Skeletal muscle tissue (tissue), 4 donors: ENCODE data around the gene SEPTIN11. TPM values are rescaled to one million over a fixed set of nuclear protein-coding genes. Genes with fewer than 3 reads are reported as not detected.

ENCODE experiments used
- H3K27ac ChIP-seq: one replicate; pipeline ENCODE4 v1.7.0; 2013; ENCODE audit warnings: mild to moderate bottlenecking, low read depth, low read length, inconsistent platforms
- H3K27me3 ChIP-seq, 3 donors: one replicate each; pipeline ENCODE4 v1.7.0; 2013; ENCODE audit warnings: low read length in 3 of 3; ENCODE audit not compliant: control insufficient read depth in 3 of 3, insufficient read depth in 3 of 3
- H3K36me3 ChIP-seq, 3 donors: one replicate each; pipeline ENCODE4 v1.7.0; 2013; ENCODE audit warnings: low read length in 3 of 3; ENCODE audit not compliant: control insufficient read depth in 3 of 3, insufficient read depth in 3 of 3
- H3K4me1 ChIP-seq, 3 donors: one replicate each; pipeline ENCODE4 v1.7.0; 2013; ENCODE audit warnings: low read length in 3 of 3, mild to moderate bottlenecking in 3 of 3; ENCODE audit not compliant: control insufficient read depth in 3 of 3, insufficient read depth in 3 of 3
- H3K4me3 ChIP-seq, 3 donors: one replicate each; pipeline ENCODE4 v1.7.0; 2013; ENCODE audit warnings: low read length in 3 of 3
- H3K9ac ChIP-seq, 3 donors: one replicate each; pipeline ENCODE4 v1.7.0; 2013; ENCODE audit warnings: low read length in 3 of 3, mild to moderate bottlenecking in 3 of 3, moderate library complexity in 2 of 3, low read depth in 1 of 3
- H3K9me3 ChIP-seq, 3 donors: one replicate each; pipeline ENCODE4 v1.7.0; 2013; ENCODE audit warnings: low read length in 3 of 3; ENCODE audit not compliant: control insufficient read depth in 3 of 3
- total RNA-seq: library from RNA; depleted of rRNA; stranded (reverse); fragments of >200 nt; gene quantifications from one replicate; pipeline ENCODE4 v1.2.3, GENCODE V29; 2014
- donor health status: Osteomylitis.

The SEPTIN11 gene
- total RNA-seq, 1 donor from 2014 or later = 325 TPM

GRCh38 chr4:76931087-76931486 lies 18.5 kb upstream of the SEPTIN11 start:
- Histone ChIP-seq H3K36me3 (no peaks in the 10 kb centered on the region), H3K27ac (no peak overlapping the region), H3K27me3 (no peaks in the 10 kb centered on the region), H3K4me3 (no peak overlapping the region), H3K9ac (no peak overlapping the region), H3K4me1 (no peaks in the 10 kb centered on the region), H3K9me3 (no peaks in the 10 kb centered on the region)

GRCh38 chr4:76931576-76932276 lies 17.8 kb upstream of the SEPTIN11 start:
- H3K9ac ChIP-seq = no peak overlapping the region
- no peak overlapping the region for H3K4me3 ChIP-seq
- no peaks in the 10 kb centered on the region for H3K27me3 ChIP-seq
- H3K27ac ChIP-seq = no peak overlapping the region
- H3K4me1 ChIP-seq = no peaks in the 10 kb centered on the region
- H3K36me3 ChIP-seq = no peaks in the 10 kb centered on the region
- H3K9me3 ChIP-seq = no peaks in the 10 kb centered on the region

- Histone ChIP-seq H3K36me3 (no peaks in the 10 kb centered on the region), H3K27ac (no peak overlapping the region), H3K9ac (no peak overlapping the region), H3K27me3 (no peaks in the 10 kb centered on the region), H3K4me3 (no peak overlapping the region), H3K9me3 (no peaks in the 10 kb centered on the region), H3K4me1 (peaks cover 2 to 13% (median 6%) of the 10 kb centered on the region in 3 donors)
Measured at GRCh38 chr4:76939184-76939583, 10.4 kb upstream of the SEPTIN11 start.

- no peak overlapping the region for H3K27ac ChIP-seq
- H3K9ac ChIP-seq = no peak overlapping the region
- H3K27me3 ChIP-seq = no peaks in the 10 kb centered on the region
- H3K36me3 ChIP-seq = no peaks in the 10 kb centered on the region
- H3K4me1 ChIP-seq = peaks cover 2 to 18% (median 6%) of the 10 kb centered on the region in 3 donors
- no peaks in the 10 kb centered on the region for H3K9me3 ChIP-seq
- H3K4me3 ChIP-seq = no peak overlapping the region
Measured at GRCh38 chr4:76943129-76943620, 6.4 kb upstream of the SEPTIN11 start.

- Histone ChIP-seq H3K9me3 (no peaks in the 10 kb centered on the region), H3K4me1 (peaks cover 4 to 23% (median 12%) of the 10 kb centered on the region in 3 donors), H3K27ac (no peak overlapping the region), H3K36me3 (no peaks in the 10 kb centered on the region), H3K27me3 (no peaks in the 10 kb centered on the region), H3K9ac (no peak overlapping the region), H3K4me3 (no peak overlapping the region)
Measured at GRCh38 chr4:76943790-76944189, 5.8 kb upstream of the SEPTIN11 start.

- no peak overlapping the region for H3K4me3 ChIP-seq
- H3K36me3 ChIP-seq = no peaks in the 10 kb centered on the region
- H3K9me3 ChIP-seq = no peaks in the 10 kb centered on the region
- no peaks in the 10 kb centered on the region for H3K27me3 ChIP-seq
- H3K27ac ChIP-seq = no peak overlapping the region
- H3K9ac ChIP-seq = peak overlapping the region in 1 of 3 donors; percentile 87
- peaks cover 11 to 34% (median 18%) of the 10 kb centered on the region in 3 donors for H3K4me1 ChIP-seq
Measured at GRCh38 chr4:76947369-76947768, 2.2 kb upstream of the SEPTIN11 start.

- no peaks in the 10 kb centered on the region for H3K36me3 ChIP-seq
- H3K27ac ChIP-seq = peak overlapping the region; percentile 96
- H3K9me3 ChIP-seq = no peaks in the 10 kb centered on the region
- peak overlapping the region; percentile 78 to 84 (median 82) for H3K4me3 ChIP-seq
- H3K4me1 ChIP-seq = peaks cover 11 to 27% (median 15%) of the 10 kb centered on the region in 3 donors
- H3K9ac ChIP-seq = peak overlapping the region; percentile 84 to 87 (median 86)
- H3K27me3 ChIP-seq = no peaks in the 10 kb centered on the region
Measured at GRCh38 chr4:76948443-76949275, 893 bp upstream of the SEPTIN11 start.

- peak overlapping the region; percentile 82 to 84 (median 84) for H3K4me3 ChIP-seq
- H3K27ac ChIP-seq = peak overlapping the region; percentile 96
- no peaks in the 10 kb centered on the region for H3K9me3 ChIP-seq
- no peaks in the 10 kb centered on the region for H3K27me3 ChIP-seq
- H3K4me1 ChIP-seq = peaks cover 11 to 29% (median 14%) of the 10 kb centered on the region in 3 donors
- H3K9ac ChIP-seq = peak overlapping the region; percentile 83 to 87 (median 86)
- no peaks in the 10 kb centered on the region for H3K36me3 ChIP-seq
Measured at GRCh38 chr4:76950052-76950955, 752 bp downstream of the SEPTIN11 start.

- no peaks in the 10 kb centered on the region for H3K27me3 ChIP-seq
- no peaks in the 10 kb centered on the region for H3K36me3 ChIP-seq
- peak overlapping the region; percentile 83 to 87 (median 86) for H3K9ac ChIP-seq
- no peaks in the 10 kb centered on the region for H3K9me3 ChIP-seq
- peaks cover 11 to 29% (median 14%) of the 10 kb centered on the region in 3 donors for H3K4me1 ChIP-seq
- H3K4me3 ChIP-seq = peak overlapping the region; percentile 82 to 84 (median 84)
- H3K27ac ChIP-seq = peak overlapping the region; percentile 96
Measured at GRCh38 chr4:76950956-76951671, 1.6 kb downstream of the SEPTIN11 start.
